Keratinocyte (primary cell): ENCODE results near the gene SPDL1.

Source experiments
- EZH2 ChIP-seq: IDR thresholded peaks from one replicate; pipeline ENCODE4 v1.6.1; 2012; ENCODE audit warnings: inconsistent platforms, mild to moderate bottlenecking, low read length, moderate library complexity
- TF ChIP-seq, protein P1 (sequence below), 3 experiments: IDR thresholded peaks in 1 of 3; conservative IDR thresholded peaks in 1 of 3; optimal IDR thresholded peaks in 1 of 3; 2 replicates in 2 of 3; 3 replicates in 1 of 3; pipeline versions ENCODE3 to v1.5.1; 2011; ENCODE audit warnings: low read length in 3 of 3, mild to moderate bottlenecking in 3 of 3, moderate library complexity in 2 of 3, control low read depth in 1 of 3, inconsistent platforms in 1 of 3; ENCODE audit not compliant: insufficient read depth in 2 of 3; ENCODE audit errors: extremely low read depth in 1 of 3

DNA sequence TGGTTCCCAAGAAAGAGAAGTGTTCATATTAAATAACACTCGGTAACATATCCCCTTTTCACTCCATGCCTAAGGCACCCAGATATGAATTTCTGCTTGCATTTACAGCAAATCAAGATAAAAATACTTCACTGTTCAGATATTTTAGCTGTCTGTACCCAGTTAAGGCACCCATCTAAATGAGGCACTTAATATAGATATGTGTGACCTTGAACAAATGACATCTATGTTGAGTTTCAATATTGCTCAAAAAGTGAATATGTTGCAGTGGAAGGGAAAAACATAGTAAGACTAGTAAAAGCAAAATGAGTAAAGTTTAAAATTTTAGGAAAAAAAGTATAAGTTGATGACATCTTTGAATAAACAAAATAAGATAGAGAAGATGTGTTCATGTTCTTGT, 32.4 kb upstream of the SPDL1 start:
- TF ChIP-seq, protein P1, sequence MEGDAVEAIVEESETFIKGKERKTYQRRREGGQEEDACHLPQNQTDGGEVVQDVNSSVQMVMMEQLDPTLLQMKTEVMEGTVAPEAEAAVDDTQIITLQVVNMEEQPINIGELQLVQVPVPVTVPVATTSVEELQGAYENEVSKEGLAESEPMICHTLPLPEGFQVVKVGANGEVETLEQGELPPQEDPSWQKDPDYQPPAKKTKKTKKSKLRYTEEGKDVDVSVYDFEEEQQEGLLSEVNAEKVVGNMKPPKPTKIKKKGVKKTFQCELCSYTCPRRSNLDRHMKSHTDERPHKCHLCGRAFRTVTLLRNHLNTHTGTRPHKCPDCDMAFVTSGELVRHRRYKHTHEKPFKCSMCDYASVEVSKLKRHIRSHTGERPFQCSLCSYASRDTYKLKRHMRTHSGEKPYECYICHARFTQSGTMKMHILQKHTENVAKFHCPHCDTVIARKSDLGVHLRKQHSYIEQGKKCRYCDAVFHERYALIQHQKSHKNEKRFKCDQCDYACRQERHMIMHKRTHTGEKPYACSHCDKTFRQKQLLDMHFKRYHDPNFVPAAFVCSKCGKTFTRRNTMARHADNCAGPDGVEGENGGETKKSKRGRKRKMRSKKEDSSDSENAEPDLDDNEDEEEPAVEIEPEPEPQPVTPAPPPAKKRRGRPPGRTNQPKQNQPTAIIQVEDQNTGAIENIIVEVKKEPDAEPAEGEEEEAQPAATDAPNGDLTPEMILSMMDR (optimal IDR thresholded peaks at IDR 0.05 in 1 of 3, IDR thresholded peaks at IDR 0.05 in 1 of 3, conservative IDR thresholded peaks at IDR 0.05 in 1 of 3; ENCODE audit: extremely low read depth in 1 of 3, insufficient read depth in 2 of 3, low read length in 3 of 3) = no peak
- no peak for TF ChIP-seq EZH2
